ENCODE data around the gene RAB28. TPM values are rescaled to one million over a fixed set of nuclear protein-coding genes. Genes with fewer than 3 reads are reported as not detected.

RAB28 gene
- total RNA-seq, 3 donors from 2014 or later (not counting 1 experiment from before 2014, with no cell fraction given): 10.2 to 13.1 (median 12.9) TPM

DNA sequence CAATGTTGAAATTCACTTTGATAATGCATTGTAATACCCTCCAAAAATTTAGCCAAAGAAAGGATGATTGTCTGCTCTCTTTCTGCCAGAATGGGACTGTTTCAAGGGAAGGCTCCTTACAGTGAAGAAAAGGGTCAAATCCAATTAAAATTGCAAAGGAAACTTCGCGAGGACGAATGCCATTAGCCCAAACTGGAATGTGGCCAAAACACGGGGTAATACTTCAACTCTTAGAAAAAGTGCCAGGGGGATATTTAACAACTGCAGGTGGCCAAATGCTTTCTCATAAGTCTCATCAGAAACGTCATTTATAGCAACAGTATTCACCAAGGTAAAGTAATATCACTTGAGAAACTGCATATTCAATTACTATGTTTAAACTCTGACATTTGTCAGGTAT lies 31.1 kb upstream of the RAB28 start:
- Mint-ChIP-seq H3K9me3 (no peaks in the 10 kb centered on the region), H3K4me1 (no peaks in the 10 kb centered on the region), H3K4me3 (no peak overlapping the region), H3K27me3 (ENCODE audit: low read depth in 2 of 2) (peaks cover 20 to 58% of the 10 kb centered on the region in 2 donors), H3K36me3 (no peaks in the 10 kb centered on the region), H3K27ac (no peak overlapping the region)
- no peak overlapping the region for H3K4me3 ChIP-seq (ENCODE audit: low read length)
- H3K36me3 ChIP-seq (ENCODE audit: control insufficient read depth, insufficient read depth, low read length): no peaks in the 10 kb centered on the region
- no peaks in the 10 kb centered on the region for H3K9me3 ChIP-seq (ENCODE audit: control insufficient read depth, insufficient read depth, low read length)
- DNase-seq (no peak), ATAC-seq (no peak)
- intact Hi-C loops (cut with micrococcal nuclease): no loop called here
- no peak overlapping the region for H3K27ac ChIP-seq (ENCODE audit: low read length)
- peaks cover 18% of the 10 kb centered on the region for H3K27me3 ChIP-seq (ENCODE audit: control insufficient read depth, insufficient read depth, low read length)
- 53% methylated on average over 5 of the region's 5 CpGs for WGBS (ENCODE audit: insufficient coverage)
- TF ChIP-seq, protein P1, sequence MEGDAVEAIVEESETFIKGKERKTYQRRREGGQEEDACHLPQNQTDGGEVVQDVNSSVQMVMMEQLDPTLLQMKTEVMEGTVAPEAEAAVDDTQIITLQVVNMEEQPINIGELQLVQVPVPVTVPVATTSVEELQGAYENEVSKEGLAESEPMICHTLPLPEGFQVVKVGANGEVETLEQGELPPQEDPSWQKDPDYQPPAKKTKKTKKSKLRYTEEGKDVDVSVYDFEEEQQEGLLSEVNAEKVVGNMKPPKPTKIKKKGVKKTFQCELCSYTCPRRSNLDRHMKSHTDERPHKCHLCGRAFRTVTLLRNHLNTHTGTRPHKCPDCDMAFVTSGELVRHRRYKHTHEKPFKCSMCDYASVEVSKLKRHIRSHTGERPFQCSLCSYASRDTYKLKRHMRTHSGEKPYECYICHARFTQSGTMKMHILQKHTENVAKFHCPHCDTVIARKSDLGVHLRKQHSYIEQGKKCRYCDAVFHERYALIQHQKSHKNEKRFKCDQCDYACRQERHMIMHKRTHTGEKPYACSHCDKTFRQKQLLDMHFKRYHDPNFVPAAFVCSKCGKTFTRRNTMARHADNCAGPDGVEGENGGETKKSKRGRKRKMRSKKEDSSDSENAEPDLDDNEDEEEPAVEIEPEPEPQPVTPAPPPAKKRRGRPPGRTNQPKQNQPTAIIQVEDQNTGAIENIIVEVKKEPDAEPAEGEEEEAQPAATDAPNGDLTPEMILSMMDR (IDR thresholded peaks at IDR 0.05): no peak
- H3K4me1 ChIP-seq (ENCODE audit: control insufficient read depth, insufficient read depth, low read length): no peaks in the 10 kb centered on the region

DNA sequence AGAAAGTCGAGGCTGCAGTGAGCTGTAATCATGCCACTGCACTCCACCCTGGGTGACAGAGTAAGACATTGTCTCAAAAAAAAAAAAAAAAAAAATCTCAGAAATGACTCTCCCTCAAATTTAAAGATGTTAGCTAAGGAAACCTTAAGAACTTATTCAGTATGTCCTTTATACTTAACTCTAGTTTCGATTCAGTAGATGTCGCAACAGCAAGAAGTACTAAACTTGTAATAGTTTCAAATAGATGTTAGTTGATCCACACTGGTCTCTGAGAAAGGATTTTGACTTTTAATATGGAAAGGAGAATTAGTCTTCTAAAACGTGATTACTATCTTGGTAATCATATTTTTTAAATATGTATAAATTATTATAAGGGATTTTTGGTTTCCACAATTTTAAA lies 30.6 kb upstream of the RAB28 start:
- DNase-seq (no peak), ATAC-seq (no peak)
- H3K9me3 ChIP-seq (ENCODE audit: control insufficient read depth, insufficient read depth, low read length): no peaks in the 10 kb centered on the region
- Mint-ChIP-seq H3K4me1 (no peaks in the 10 kb centered on the region), H3K27me3 (ENCODE audit: low read depth in 2 of 2) (peaks cover 23 to 52% of the 10 kb centered on the region in 2 donors), H3K9me3 (no peaks in the 10 kb centered on the region), H3K4me3 (no peak overlapping the region), H3K36me3 (no peaks in the 10 kb centered on the region), H3K27ac (no peak overlapping the region)
- TF ChIP-seq, protein P1 (IDR thresholded peaks at IDR 0.05): no peak
- WGBS (ENCODE audit: insufficient coverage): no CpG with 5 or more reads among the region's 4 CpGs
- H3K27ac ChIP-seq (ENCODE audit: low read length): no peak overlapping the region
- H3K27me3 ChIP-seq (ENCODE audit: control insufficient read depth, insufficient read depth, low read length): peaks cover 15% of the 10 kb centered on the region
- no peak overlapping the region for H3K4me3 ChIP-seq (ENCODE audit: low read length)
- H3K36me3 ChIP-seq (ENCODE audit: control insufficient read depth, insufficient read depth, low read length): no peaks in the 10 kb centered on the region
- no peaks in the 10 kb centered on the region for H3K4me1 ChIP-seq (ENCODE audit: control insufficient read depth, insufficient read depth, low read length)
- intact Hi-C loops (cut with micrococcal nuclease): no loop called here

DNA sequence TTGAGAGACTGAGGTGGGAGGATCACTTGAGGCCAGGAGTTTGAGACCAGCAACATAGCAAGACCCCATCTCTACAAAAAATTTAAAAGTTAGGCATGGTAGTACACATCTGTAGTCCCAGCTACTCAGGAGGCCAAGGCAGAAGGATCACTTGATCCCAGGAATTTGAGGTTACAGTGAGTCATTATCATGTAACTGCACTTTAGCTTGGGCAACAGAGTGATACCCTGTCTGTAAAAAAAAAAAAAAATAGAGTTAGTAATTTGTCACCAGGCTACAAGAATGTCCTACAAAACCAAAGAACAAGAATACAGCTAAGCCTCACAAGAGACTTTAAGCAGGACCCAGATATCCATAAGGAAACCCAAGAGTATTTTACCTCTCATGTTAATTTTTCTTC lies 27.0 kb upstream of the RAB28 start:
- intact Hi-C loops (cut with micrococcal nuclease): no loop called here
- no peak for ATAC-seq
- no peak overlapping the region for H3K4me3 Mint-ChIP-seq

GRCh38 chr4:13509442-13509841 lies 25.3 kb upstream of the RAB28 start:
- H3K27ac ChIP-seq (ENCODE audit: low read length): no peak overlapping the region
- no peaks in the 10 kb centered on the region for H3K9me3 ChIP-seq (ENCODE audit: control insufficient read depth, insufficient read depth, low read length)
- no peaks in the 10 kb centered on the region for H3K4me1 Mint-ChIP-seq
- TF ChIP-seq, protein P1 (IDR thresholded peaks at IDR 0.05): no peak
- H3K36me3 Mint-ChIP-seq: no peaks in the 10 kb centered on the region
- intact Hi-C loops (cut with micrococcal nuclease): no loop called here
- no peak overlapping the region for H3K4me3 ChIP-seq (ENCODE audit: low read length)
- peaks cover 6% of the 10 kb centered on the region for H3K27me3 ChIP-seq (ENCODE audit: control insufficient read depth, insufficient read depth, low read length)
- 87% methylated on average over 1 of the region's 1 CpG for WGBS (ENCODE audit: insufficient coverage)
- no peaks in the 10 kb centered on the region for H3K36me3 ChIP-seq (ENCODE audit: control insufficient read depth, insufficient read depth, low read length)
- ATAC-seq (no peak), DNase-seq (no peak)
- H3K4me3 Mint-ChIP-seq: no peak overlapping the region
- H3K27ac Mint-ChIP-seq: no peak overlapping the region
- no peaks in the 10 kb centered on the region for H3K9me3 Mint-ChIP-seq
- no peaks in the 10 kb centered on the region for H3K4me1 ChIP-seq (ENCODE audit: control insufficient read depth, insufficient read depth, low read length)
- peaks cover 18 to 55% of the 10 kb centered on the region in 2 donors for H3K27me3 Mint-ChIP-seq (ENCODE audit: low read depth in 2 of 2)

More for the DNA sequence above, 27.0 kb upstream of the RAB28 start:
- no peaks in the 10 kb centered on the region for H3K36me3 Mint-ChIP-seq
- H3K4me1 Mint-ChIP-seq: no peaks in the 10 kb centered on the region
- Histone ChIP-seq H3K27ac (ENCODE audit: low read length) (no peak overlapping the region), H3K27me3 (ENCODE audit: control insufficient read depth, insufficient read depth, low read length) (peaks cover 13% of the 10 kb centered on the region), H3K4me3 (ENCODE audit: low read length) (no peak overlapping the region), H3K4me1 (ENCODE audit: control insufficient read depth, insufficient read depth, low read length) (no peaks in the 10 kb centered on the region), H3K36me3 (ENCODE audit: control insufficient read depth, insufficient read depth, low read length) (no peaks in the 10 kb centered on the region), H3K9me3 (ENCODE audit: control insufficient read depth, insufficient read depth, low read length) (no peaks in the 10 kb centered on the region)
- peaks cover 20 to 47% of the 10 kb centered on the region in 2 donors for H3K27me3 Mint-ChIP-seq (ENCODE audit: low read depth in 2 of 2)
- no peak for DNase-seq
- H3K27ac Mint-ChIP-seq: no peak overlapping the region
- TF ChIP-seq, protein P1 (IDR thresholded peaks at IDR 0.05): no peak
- H3K9me3 Mint-ChIP-seq: no peaks in the 10 kb centered on the region
